ENCODE results near the gene SRGAP2C. TPM values are rescaled to one million over a fixed set of nuclear protein-coding genes. Genes with fewer than 3 reads are reported as not detected.
"Not testable (repeated sequence)": the region's sequence is repeated elsewhere in the genome, so short reads cannot be mapped to it uniquely, and the experiment has no call there.

SRGAP2C gene
- polyA plus RNA-seq, 1 of the 3 experiments (the other 2 are of a cell fraction): 3.2 TPM

- CTCF ChIA-PET; POLR2A ChIA-PET; DNase-seq; H3K79me2 ChIP-seq (ENCODE audit: insufficient read depth); H3K27ac ChIP-seq (ENCODE audit: low read depth in 2 of 2, low read length in 1 of 2); H2AFZ ChIP-seq (ENCODE audit: low read depth); H3K9me2 ChIP-seq; H3K9me3 ChIP-seq; H4K20me1 ChIP-seq (ENCODE audit: insufficient read depth); H3K36me3 ChIP-seq (replicated peaks in 1 of 2; ENCODE audit: control insufficient read depth in 1 of 2, insufficient read depth in 2 of 2, low read length in 1 of 2); H3K9ac ChIP-seq; H3K27me3 ChIP-seq (ENCODE audit: insufficient read depth); H3K4me1 ChIP-seq (ENCODE audit: control insufficient read depth in 1 of 2, insufficient read depth in 2 of 2, low read depth in 1 of 2, low read length in 1 of 2); H3K4me2 ChIP-seq; H3F3A ChIP-seq (replicated peaks; ENCODE audit: insufficient read depth); H3K4me3 ChIP-seq (ENCODE audit: low read depth in 2 of 2, low read length in 1 of 2): not testable (repeated sequence)
- WGBS (ENCODE audit: low lambda C conversion rate): 100% methylated on average over 1 of the region's 2 CpGs
Measured at GRCh38 chr1:121154811-121155210, 30.0 kb upstream of the SRGAP2C start.

- CTCF ChIA-PET; H3K27me3 ChIP-seq (ENCODE audit: insufficient read depth); H3F3A ChIP-seq (replicated peaks; ENCODE audit: insufficient read depth); H4K20me1 ChIP-seq (ENCODE audit: insufficient read depth); H3K36me3 ChIP-seq (replicated peaks in 1 of 2; ENCODE audit: control insufficient read depth in 1 of 2, insufficient read depth in 2 of 2, low read length in 1 of 2); H3K27ac ChIP-seq (ENCODE audit: low read depth in 2 of 2, low read length in 1 of 2); DNase-seq; H2AFZ ChIP-seq (ENCODE audit: low read depth); POLR2A ChIA-PET; H3K4me3 ChIP-seq (ENCODE audit: low read depth in 2 of 2, low read length in 1 of 2); H3K9me3 ChIP-seq; H3K4me1 ChIP-seq (ENCODE audit: control insufficient read depth in 1 of 2, insufficient read depth in 2 of 2, low read depth in 1 of 2, low read length in 1 of 2); H3K9ac ChIP-seq; H3K9me2 ChIP-seq; H3K4me2 ChIP-seq; H3K79me2 ChIP-seq (ENCODE audit: insufficient read depth): not testable (repeated sequence)
- peak; percentile 38 for TF ChIP-seq CTCF (IDR thresholded peaks at IDR 0.05)
- TF ChIP-seq RAD21 (IDR thresholded peaks at IDR 0.05; ENCODE audit: low read length): peak; percentile 28; the same call in 1 of the 2 replicates
- WGBS (ENCODE audit: low lambda C conversion rate): 95% methylated on average over 6 of the region's 6 CpGs
Measured at GRCh38 chr1:121155671-121156358, 29.0 kb upstream of the SRGAP2C start.

- no CpG with 5 or more reads among the region's 4 CpGs for WGBS (ENCODE audit: low lambda C conversion rate)
Measured at GRCh38 chr1:121156958-121157603, 27.7 kb upstream of the SRGAP2C start.

GRCh38 chr1:121157609-121158008 lies 27.2 kb upstream of the SRGAP2C start:
- H3K4me2 ChIP-seq; H4K20me1 ChIP-seq (ENCODE audit: insufficient read depth); H2AFZ ChIP-seq (ENCODE audit: low read depth); H3K9me2 ChIP-seq; H3K4me1 ChIP-seq (ENCODE audit: control insufficient read depth in 1 of 2, insufficient read depth in 2 of 2, low read depth in 1 of 2, low read length in 1 of 2); H3F3A ChIP-seq (replicated peaks; ENCODE audit: insufficient read depth); H3K4me3 ChIP-seq (ENCODE audit: low read depth in 2 of 2, low read length in 1 of 2); CTCF ChIA-PET; H3K27me3 ChIP-seq (ENCODE audit: insufficient read depth); H3K79me2 ChIP-seq (ENCODE audit: insufficient read depth); H3K9me3 ChIP-seq; H3K36me3 ChIP-seq (replicated peaks in 1 of 2; ENCODE audit: control insufficient read depth in 1 of 2, insufficient read depth in 2 of 2, low read length in 1 of 2); H3K9ac ChIP-seq; POLR2A ChIA-PET; DNase-seq; H3K27ac ChIP-seq (ENCODE audit: low read depth in 2 of 2, low read length in 1 of 2): not testable (repeated sequence)
- no CpG with 5 or more reads among the region's 2 CpGs for WGBS (ENCODE audit: low lambda C conversion rate)

More at GRCh38 chr1:121156958-121157603, 27.7 kb upstream of the SRGAP2C start:
- H3K4me1 ChIP-seq (ENCODE audit: control insufficient read depth in 1 of 2, insufficient read depth in 2 of 2, low read depth in 1 of 2, low read length in 1 of 2); H3K9ac ChIP-seq; H3F3A ChIP-seq (replicated peaks; ENCODE audit: insufficient read depth); H3K4me2 ChIP-seq; POLR2A ChIA-PET; DNase-seq; H3K4me3 ChIP-seq (ENCODE audit: low read depth in 2 of 2, low read length in 1 of 2); H4K20me1 ChIP-seq (ENCODE audit: insufficient read depth); H3K27me3 ChIP-seq (ENCODE audit: insufficient read depth); CTCF ChIA-PET; H3K9me3 ChIP-seq; H3K79me2 ChIP-seq (ENCODE audit: insufficient read depth); H3K36me3 ChIP-seq (replicated peaks in 1 of 2; ENCODE audit: control insufficient read depth in 1 of 2, insufficient read depth in 2 of 2, low read length in 1 of 2); H2AFZ ChIP-seq (ENCODE audit: low read depth); H3K27ac ChIP-seq (ENCODE audit: low read depth in 2 of 2, low read length in 1 of 2); H3K9me2 ChIP-seq: not testable (repeated sequence)

- H3K9me2 ChIP-seq; H3K9ac ChIP-seq; DNase-seq; H3K4me2 ChIP-seq; H2AFZ ChIP-seq (ENCODE audit: low read depth); H3K9me3 ChIP-seq; H3K27ac ChIP-seq (ENCODE audit: low read depth in 2 of 2, low read length in 1 of 2); H3K36me3 ChIP-seq (replicated peaks in 1 of 2; ENCODE audit: control insufficient read depth in 1 of 2, insufficient read depth in 2 of 2, low read length in 1 of 2); POLR2A ChIA-PET; H3F3A ChIP-seq (replicated peaks; ENCODE audit: insufficient read depth); H3K79me2 ChIP-seq (ENCODE audit: insufficient read depth); H3K4me3 ChIP-seq (ENCODE audit: low read depth in 2 of 2, low read length in 1 of 2); H3K27me3 ChIP-seq (ENCODE audit: insufficient read depth); CTCF ChIA-PET; H3K4me1 ChIP-seq (ENCODE audit: control insufficient read depth in 1 of 2, insufficient read depth in 2 of 2, low read depth in 1 of 2, low read length in 1 of 2); H4K20me1 ChIP-seq (ENCODE audit: insufficient read depth): not testable (repeated sequence)
- WGBS (ENCODE audit: low lambda C conversion rate): 100% methylated on average over 2 of the region's 2 CpGs
Measured at GRCh38 chr1:121160118-121160517, 24.7 kb upstream of the SRGAP2C start.
